ENCODE results near the gene CLRN3.

- TF ChIP-seq EZH2 (IDR thresholded peaks at IDR 0.05; ENCODE audit: low read depth, unreplicated experiment) = no peak
- no peak for TF ChIP-seq POLR2AphosphoS5 (IDR thresholded peaks at IDR 0.05; ENCODE audit: low read depth)
- TF ChIP-seq REST (IDR thresholded peaks at IDR 0.05; ENCODE audit: unreplicated experiment) = no peak
- TF ChIP-seq CTCF (conservative IDR thresholded peaks at IDR 0.05; ENCODE audit: low read depth in 2 of 2) = no peak
- no peak for TF ChIP-seq NANOG (IDR thresholded peaks at IDR 0.05; ENCODE audit: borderline replicate concordance)
- no peak for TF ChIP-seq ZNF114 (CRISPR knock-in tag; IDR thresholded peaks at IDR 0.05)
- no peak for TF ChIP-seq CREB1 (CRISPR knock-in tag; IDR thresholded peaks at IDR 0.05; ENCODE audit: low read depth)
- no peak for TF ChIP-seq JUNB (IDR thresholded peaks at IDR 0.05; ENCODE audit: unreplicated experiment)
- TF ChIP-seq ETS1 (IDR thresholded peaks at IDR 0.05) = no peak
- no peak for TF ChIP-seq ZNF331 (CRISPR knock-in tag; IDR thresholded peaks at IDR 0.05; ENCODE audit: low read depth)
- TF ChIP-seq EZH2phosphoT487 (IDR thresholded peaks at IDR 0.05; ENCODE audit: unreplicated experiment) = no peak
These were observed 7.1 kb upstream of the CLRN3 start for GRCh38 chr10:127899766-127900387.

All from GM23338 (cell line).